ENCODE data around the gene EHD3.

EHD3 gene

DNA sequence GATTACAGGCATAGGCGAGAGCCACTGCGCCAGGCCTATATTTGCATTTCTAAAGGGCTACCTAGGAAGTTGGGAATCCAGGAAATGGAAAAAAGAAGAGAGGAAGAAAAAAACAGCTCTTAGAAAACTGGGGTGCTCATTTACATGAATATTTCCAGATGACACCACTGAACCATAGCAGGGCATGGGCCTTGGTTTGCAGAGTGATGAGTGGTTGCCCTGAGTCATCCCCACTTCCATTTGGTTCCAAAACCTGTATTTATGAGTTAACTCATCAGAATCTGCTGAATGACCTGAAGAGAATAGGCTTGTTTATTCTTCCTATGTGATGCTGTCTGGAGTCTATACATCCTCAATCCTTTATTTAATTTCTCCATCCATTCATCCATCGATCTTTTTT, 36.2 kb downstream of the EHD3 start:
- TF ChIP-seq, protein P1, sequence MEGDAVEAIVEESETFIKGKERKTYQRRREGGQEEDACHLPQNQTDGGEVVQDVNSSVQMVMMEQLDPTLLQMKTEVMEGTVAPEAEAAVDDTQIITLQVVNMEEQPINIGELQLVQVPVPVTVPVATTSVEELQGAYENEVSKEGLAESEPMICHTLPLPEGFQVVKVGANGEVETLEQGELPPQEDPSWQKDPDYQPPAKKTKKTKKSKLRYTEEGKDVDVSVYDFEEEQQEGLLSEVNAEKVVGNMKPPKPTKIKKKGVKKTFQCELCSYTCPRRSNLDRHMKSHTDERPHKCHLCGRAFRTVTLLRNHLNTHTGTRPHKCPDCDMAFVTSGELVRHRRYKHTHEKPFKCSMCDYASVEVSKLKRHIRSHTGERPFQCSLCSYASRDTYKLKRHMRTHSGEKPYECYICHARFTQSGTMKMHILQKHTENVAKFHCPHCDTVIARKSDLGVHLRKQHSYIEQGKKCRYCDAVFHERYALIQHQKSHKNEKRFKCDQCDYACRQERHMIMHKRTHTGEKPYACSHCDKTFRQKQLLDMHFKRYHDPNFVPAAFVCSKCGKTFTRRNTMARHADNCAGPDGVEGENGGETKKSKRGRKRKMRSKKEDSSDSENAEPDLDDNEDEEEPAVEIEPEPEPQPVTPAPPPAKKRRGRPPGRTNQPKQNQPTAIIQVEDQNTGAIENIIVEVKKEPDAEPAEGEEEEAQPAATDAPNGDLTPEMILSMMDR (IDR thresholded peaks at IDR 0.05): no peak

DNA sequence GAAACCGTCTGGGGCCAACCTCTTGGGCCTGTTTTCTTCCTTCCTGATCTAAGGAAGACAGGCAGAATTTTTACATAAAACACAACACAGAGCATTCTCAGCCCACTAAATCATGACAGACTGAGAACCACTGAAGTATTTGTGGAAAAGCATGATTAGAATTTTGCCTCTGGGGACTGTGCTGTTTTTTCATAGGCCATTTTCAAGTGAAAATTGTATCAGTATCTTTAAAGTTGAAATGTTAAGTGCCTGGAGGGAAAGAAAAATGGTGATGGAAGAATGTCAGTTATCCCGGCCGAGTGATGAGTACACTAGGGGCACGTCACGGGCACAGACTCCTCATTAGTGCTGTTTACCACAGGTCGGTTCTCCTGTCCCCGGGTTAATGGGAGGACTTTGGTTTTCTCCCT, 36.9 kb downstream of the EHD3 start:
- TF ChIP-seq, protein P1 (IDR thresholded peaks at IDR 0.05): no peak

DNA sequence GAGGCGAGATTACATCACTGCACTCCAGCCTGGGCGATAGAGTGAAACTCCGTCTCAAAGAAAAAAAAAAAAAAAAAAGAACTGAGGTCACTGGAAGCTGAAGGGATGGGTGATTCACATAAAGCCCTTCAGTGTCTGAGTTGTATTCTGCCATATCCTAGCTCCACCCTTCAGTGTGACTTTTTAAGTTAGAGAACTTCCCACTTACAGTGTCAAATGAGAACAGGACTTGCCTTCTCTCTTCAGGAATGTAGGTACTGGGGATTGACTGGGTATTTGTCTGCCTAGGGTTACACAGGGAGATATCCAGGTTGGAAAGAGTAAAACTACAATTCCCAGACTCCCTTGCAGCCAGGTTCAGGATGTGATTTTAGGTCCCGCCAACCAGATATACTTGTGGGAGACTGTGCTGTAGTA, 37.9 kb downstream of the EHD3 start:
- TF ChIP-seq, protein P1 (IDR thresholded peaks at IDR 0.05): no peak

DNA sequence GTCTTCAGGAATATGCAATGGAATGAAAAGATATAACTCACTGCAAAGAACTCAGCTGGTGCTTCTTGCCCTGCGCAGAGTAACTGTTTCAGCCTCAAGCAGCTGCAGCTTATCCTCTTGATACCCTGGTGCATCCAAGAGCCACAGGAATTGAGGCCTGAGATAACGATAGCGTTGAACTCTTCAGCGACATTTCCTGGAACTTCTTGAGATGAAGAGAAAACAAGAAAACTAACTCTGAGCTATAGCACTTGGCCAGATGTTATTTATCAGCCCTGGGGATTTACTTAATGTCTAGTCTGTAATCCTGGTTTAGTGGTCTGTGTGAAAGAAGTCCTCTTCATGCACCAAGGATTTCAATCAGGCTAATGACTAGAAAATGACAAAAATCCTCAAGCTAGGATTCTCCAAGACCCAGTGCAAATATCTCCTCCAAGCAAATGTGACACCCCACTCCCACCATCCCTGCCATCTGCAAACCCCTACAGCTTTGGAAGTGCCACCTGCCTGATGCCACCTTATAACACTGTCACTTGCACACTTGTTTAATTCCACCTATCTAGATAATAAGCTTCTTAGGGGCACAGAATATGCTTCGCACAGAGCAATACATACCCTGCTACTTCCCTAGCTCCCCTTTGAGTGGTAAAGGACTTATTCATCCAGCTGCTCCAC, 40.6 kb downstream of the EHD3 start:
- TF ChIP-seq, protein P1 (IDR thresholded peaks at IDR 0.05): no peak

DNA sequence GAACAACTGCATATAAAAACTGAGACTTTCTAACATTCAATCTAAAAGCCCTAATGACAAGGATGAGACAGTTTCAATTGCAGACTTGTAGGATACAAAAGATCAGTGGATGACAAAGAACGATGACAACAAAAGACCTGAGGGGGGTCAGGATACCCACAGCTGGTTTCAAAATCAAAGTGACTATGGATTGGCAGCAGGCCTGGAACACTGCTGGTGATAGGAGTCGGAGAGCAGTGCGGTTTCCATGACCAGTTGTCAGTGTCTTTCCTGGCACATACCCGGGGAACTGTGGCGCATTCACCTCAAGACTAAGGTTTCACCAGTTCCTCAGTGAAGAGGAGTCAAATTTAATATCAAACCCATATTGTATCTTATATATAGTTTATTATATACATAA, 42.0 kb downstream of the EHD3 start:
- TF ChIP-seq, protein P1 (IDR thresholded peaks at IDR 0.05): no peak

DNA sequence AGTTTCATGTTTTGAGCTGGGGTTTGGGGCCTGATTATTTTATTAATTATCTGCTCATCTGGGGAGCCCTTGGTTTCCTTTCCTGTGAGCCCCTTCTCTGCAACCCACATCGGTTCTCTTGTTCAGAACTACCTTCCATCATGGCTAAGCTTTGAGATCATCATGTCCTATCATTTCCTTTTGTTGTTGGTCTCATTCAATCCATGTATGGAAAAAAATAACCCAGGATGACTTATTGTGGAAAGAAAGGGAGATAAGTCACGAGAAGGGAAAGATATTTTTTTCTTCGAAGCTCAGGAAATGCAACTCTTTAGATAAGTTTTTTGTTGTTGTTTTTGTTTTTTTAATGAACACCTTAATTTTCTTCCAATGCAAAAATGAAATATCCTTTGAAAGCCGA, 43.7 kb downstream of the EHD3 start:
- TF ChIP-seq, protein P1 (IDR thresholded peaks at IDR 0.05): no peak

DNA sequence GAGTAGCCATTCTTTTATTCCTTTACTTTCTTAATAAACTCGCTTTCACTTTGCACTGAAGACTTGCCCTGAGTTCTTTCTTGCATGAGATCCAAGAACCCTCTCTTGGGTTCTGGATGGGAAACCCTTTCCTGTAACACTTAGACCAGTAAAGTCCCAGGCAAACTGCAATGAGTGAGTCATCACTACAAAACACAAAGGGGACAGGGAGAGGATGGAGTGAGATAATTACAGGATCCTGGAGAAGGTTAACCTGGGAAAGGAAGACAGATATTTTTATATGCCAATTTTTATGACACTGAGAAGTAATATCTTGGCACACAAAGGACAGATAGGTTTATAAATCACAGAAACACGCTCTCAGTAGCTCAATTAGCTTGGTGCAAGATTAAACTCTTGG, 48.7 kb downstream of the EHD3 start:
- TF ChIP-seq, protein P1 (IDR thresholded peaks at IDR 0.05): no peak

DNA sequence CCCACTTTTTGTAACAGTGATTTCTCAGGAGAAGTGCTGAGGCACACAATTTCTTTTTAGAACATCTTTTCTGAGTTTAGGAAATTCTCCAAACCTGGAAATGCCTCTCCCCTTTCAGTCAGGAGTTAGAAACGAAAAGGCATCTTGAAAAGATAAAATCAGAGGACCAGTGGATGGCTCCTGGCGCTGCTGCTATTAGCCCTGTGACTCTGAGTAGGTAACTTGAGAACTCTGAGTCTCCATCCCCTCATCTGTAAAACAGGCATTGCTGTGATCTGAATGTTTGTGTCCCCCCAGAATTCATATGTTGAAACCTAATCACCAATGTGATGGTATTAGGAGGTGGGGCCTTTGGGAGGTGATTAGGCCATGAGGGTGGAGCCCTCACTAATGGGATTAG, 50.2 kb downstream of the EHD3 start:
- TF ChIP-seq, protein P1 (IDR thresholded peaks at IDR 0.05): no peak

All from LNCAP (cell line).